ENCODE data around the gene ZSCAN20.

GRCh38 chr1:33443080-33443704, 29.3 kb upstream of the ZSCAN20 start:
- no peak for TF ChIP-seq CTCF (IDR thresholded peaks at IDR 0.05)
- TF ChIP-seq POLR2A (IDR thresholded peaks at IDR 0.05): no peak
